H9 (cell line): ENCODE results near the gene ATG13. TPM values are rescaled to one million over a fixed set of nuclear protein-coding genes. Genes with fewer than 3 reads are reported as not detected.

Experiments used
- DNase-seq: peaks from one replicate; pipeline ENCODE4 v3.0.0-alpha.2; 2017
- H2AFZ ChIP-seq: one replicate; pipeline ENCODE4 v1.6.1; 2013; ENCODE audit warnings: mild to moderate bottlenecking, low read length, control low read depth, moderate library complexity
- H2AK5ac ChIP-seq: 2 replicates; pipeline ENCODE4 v1.6.1; 2013; ENCODE audit warnings: low read length, control low read depth, mixed read lengths; ENCODE audit not compliant: insufficient read length
- H2BK120ac ChIP-seq: one replicate; pipeline ENCODE4 v1.6.1; 2013; ENCODE audit warnings: low read depth, mild to moderate bottlenecking, low read length, control low read depth, inconsistent platforms; ENCODE audit not compliant: poor library complexity, severe bottlenecking
- H2BK12ac ChIP-seq: 2 replicates; pipeline ENCODE4 v1.6.1; 2013; ENCODE audit warnings: low read length, control low read depth, mixed read lengths, low read depth; ENCODE audit not compliant: insufficient read length
- H2BK15ac ChIP-seq: 2 replicates; pipeline ENCODE4 v1.6.1; 2013; ENCODE audit warnings: low read depth, low read length, control low read depth
- H2BK20ac ChIP-seq: one replicate; pipeline ENCODE4 v1.6.1; 2013; ENCODE audit warnings: low read depth, mild to moderate bottlenecking, low read length, control low read depth, inconsistent platforms; ENCODE audit not compliant: poor library complexity, severe bottlenecking
- H2BK5ac ChIP-seq: 2 replicates; pipeline ENCODE4 v1.6.1; 2013; ENCODE audit warnings: low read length, control low read depth, mixed read lengths; ENCODE audit not compliant: insufficient read length
- H3K14ac ChIP-seq: 2 replicates; pipeline ENCODE4 v1.6.1; 2013; ENCODE audit warnings: low read length, control low read depth; ENCODE audit not compliant: insufficient read depth
- H3K18ac ChIP-seq: 2 replicates; pipeline ENCODE4 v1.6.1; 2013; ENCODE audit warnings: low read depth, mild to moderate bottlenecking, mixed read lengths, low read length, control low read depth; ENCODE audit not compliant: insufficient read length
- H3K23ac ChIP-seq: 2 replicates; pipeline ENCODE4 v1.6.1; 2013; ENCODE audit warnings: low read length, control low read depth, mixed read lengths, low read depth; ENCODE audit not compliant: insufficient read length
- H3K23me2 ChIP-seq: 2 replicates; pipeline ENCODE4 v1.6.1; 2013; ENCODE audit warnings: low read depth, mild to moderate bottlenecking, mixed read lengths, low read length, control low read depth; ENCODE audit not compliant: insufficient read length, poor library complexity, severe bottlenecking
- H3K27ac ChIP-seq: 2 replicates; pipeline ENCODE4 v1.5.1; 2013; ENCODE audit warnings: low read length, control low read depth, mixed read lengths, low read depth; ENCODE audit not compliant: insufficient read length
- H3K27me3 ChIP-seq: 2 replicates; pipeline ENCODE4 v1.6.1; 2013; ENCODE audit warnings: low read length, control low read depth, inconsistent platforms; ENCODE audit not compliant: insufficient read depth
- H3K4ac ChIP-seq: 2 replicates; pipeline ENCODE4 v1.6.1; 2013; ENCODE audit warnings: low read depth, mild to moderate bottlenecking, control low read depth, inconsistent platforms, low read length, moderate library complexity
- H3K4me1 ChIP-seq: 2 replicates; pipeline ENCODE4 v1.6.1; 2013; ENCODE audit warnings: low read length, control low read depth, inconsistent platforms; ENCODE audit not compliant: insufficient read depth
- H3K4me2 ChIP-seq: 2 replicates; pipeline ENCODE4 v1.6.1; 2013; ENCODE audit warnings: low read length, control low read depth, mixed read lengths; ENCODE audit not compliant: insufficient read length, insufficient read depth
- H3K56ac ChIP-seq: 2 replicates; pipeline ENCODE4 v1.6.1; 2013; ENCODE audit warnings: low read depth, mild to moderate bottlenecking, mixed read lengths, low read length, control low read depth; ENCODE audit not compliant: insufficient read length
- H3K79me1 ChIP-seq: 2 replicates; pipeline ENCODE4 v1.6.1; 2013; ENCODE audit warnings: low read depth, mild to moderate bottlenecking, moderate library complexity, low read length, control low read depth, inconsistent platforms; ENCODE audit not compliant: insufficient read depth, poor library complexity, severe bottlenecking
- H3K79me2 ChIP-seq: 2 replicates; pipeline ENCODE4 v1.6.1; 2013; ENCODE audit warnings: low read length, control low read depth, inconsistent platforms; ENCODE audit not compliant: insufficient read depth
- H3K9ac ChIP-seq: 2 replicates; pipeline ENCODE4 v1.6.1; 2013; ENCODE audit warnings: low read length, control low read depth, mixed read lengths; ENCODE audit not compliant: insufficient read length; ENCODE audit errors: extremely low read depth
- H3K9me3 ChIP-seq: one replicate; pipeline ENCODE4 v1.6.1; 2013; ENCODE audit warnings: low read depth, low read length, inconsistent platforms; ENCODE audit not compliant: control insufficient read depth
- H3T11ph ChIP-seq: one replicate; pipeline ENCODE4 v1.6.1; 2013; ENCODE audit warnings: mild to moderate bottlenecking, low read length, control low read depth, inconsistent platforms
- H4K20me1 ChIP-seq: one replicate; pipeline ENCODE4 v1.6.1; 2013; ENCODE audit not compliant: control insufficient read depth, insufficient read length, insufficient read depth
- H4K5ac ChIP-seq: 2 replicates; pipeline ENCODE4 v1.6.1; 2013; ENCODE audit warnings: low read depth, mild to moderate bottlenecking, mixed read lengths, low read length, control low read depth; ENCODE audit not compliant: insufficient read length
- H4K8ac ChIP-seq: replicated peaks from 2 replicates; pipeline ENCODE4 v1.6.1; 2013; ENCODE audit warnings: low read length, control low read depth, mixed read lengths, low read depth; ENCODE audit not compliant: insufficient read length
- H4K91ac ChIP-seq: 2 replicates; pipeline ENCODE4 v1.6.1; 2013; ENCODE audit warnings: low read depth, mild to moderate bottlenecking, moderate library complexity, mixed read lengths, low read length, control low read depth; ENCODE audit not compliant: insufficient read length
- H3K27ac Mint-ChIP-seq, 3 experiments: 2 replicates in 2 of 3; 3 replicates in 1 of 3; pipeline ENCODE4 v1.8.0; 2020 to 2021; ENCODE audit warnings: mixed read lengths in 3 of 3, mild to moderate bottlenecking in 1 of 3, moderate library complexity in 1 of 3
- H3K27me3 Mint-ChIP-seq: 2 replicates; pipeline ENCODE4 v1.8.0; 2021; ENCODE audit warnings: low read depth, mild to moderate bottlenecking, moderate library complexity, mixed read lengths
- H3K36me3 Mint-ChIP-seq, 3 experiments: 2 replicates in 2 of 3; 3 replicates in 1 of 3; pipeline ENCODE4 v1.8.0; 2020 to 2021; ENCODE audit warnings: low read depth in 3 of 3, mixed read lengths in 3 of 3; ENCODE audit not compliant: insufficient read depth in 1 of 3
- H3K4me1 Mint-ChIP-seq, 2 experiments: 2 replicates each; pipeline ENCODE4 v1.8.0; 2020; ENCODE audit warnings: mixed read lengths in 2 of 2
- H3K4me3 Mint-ChIP-seq, 2 experiments: 2 replicates in 1 of 2; 3 replicates in 1 of 2; pipeline ENCODE4 v1.8.0; 2020 to 2021; ENCODE audit warnings: mild to moderate bottlenecking in 2 of 2, mixed read lengths in 2 of 2, moderate library complexity in 1 of 2
- H3K9me3 Mint-ChIP-seq, 2 experiments: 2 replicates in 1 of 2; 3 replicates in 1 of 2; pipeline ENCODE4 v1.8.0; 2020; ENCODE audit warnings: mild to moderate bottlenecking in 2 of 2, mixed read lengths in 2 of 2, moderate library complexity in 1 of 2
- total RNA-seq: library from RNA; stranded (reverse); gene quantifications from 2 replicates; pipeline ENCODE4 v1.2.1, GENCODE V29; 2021
- TF ChIP-seq, protein P1 (sequence below): fragments of 200-600 bp; sonication (generic); conservative IDR thresholded peaks from 3 replicates; pipeline ENCODE4 v1.8.0; 2021; ENCODE audit warnings: antibody characterized with exemption, mild to moderate bottlenecking

Gene ATG13
- total RNA-seq, 1 experiment from 2014 or later, result 79.1 TPM

DNA sequence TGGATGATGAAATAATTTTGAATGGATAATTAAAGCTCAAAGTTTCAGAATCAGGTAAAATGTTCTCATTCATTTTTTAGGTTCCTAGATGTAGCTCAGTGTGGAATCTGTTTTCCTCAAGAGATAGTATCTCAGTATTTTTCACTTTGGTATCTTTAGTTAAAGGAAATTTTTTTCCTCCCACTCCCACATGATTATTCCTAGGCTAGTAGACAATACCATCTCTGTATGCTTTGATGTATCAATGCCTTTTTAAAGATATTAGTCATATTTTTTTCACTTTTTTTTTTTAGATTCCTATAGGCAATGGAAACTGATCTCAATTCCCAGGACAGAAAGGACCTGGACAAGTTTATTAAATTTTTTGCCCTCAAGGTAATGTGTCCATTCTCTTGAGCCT is 26.6 kb downstream of the ATG13 start:
- Mint-ChIP-seq H3K9me3 (no peaks in the 10 kb centered on the region), H3K27ac (no peak overlapping the region), H3K4me1 (no peaks in the 10 kb centered on the region), H3K27me3 (no peaks in the 10 kb centered on the region), H3K4me3 (no peak overlapping the region), H3K36me3 (peaks cover 12 to 59% (median 46%) of the 10 kb centered on the region in 3 experiments)
- Histone ChIP-seq H3K14ac (no peak overlapping the region), H2BK20ac (no peak overlapping the region), H3K4me1 (no peaks in the 10 kb centered on the region), H3K79me1 (no peaks in the 10 kb centered on the region), H3K27ac (no peak overlapping the region), H3K27me3 (no peaks in the 10 kb centered on the region), H4K8ac (no peak overlapping the region), H4K20me1 (no peaks in the 10 kb centered on the region), H4K91ac (no peak overlapping the region), H3K56ac (no peak overlapping the region), H2BK12ac (no peak overlapping the region), H4K5ac (no peak overlapping the region), H2AK5ac (no peak overlapping the region), H2BK5ac (no peak overlapping the region), H3K4ac (no peak overlapping the region), H3K79me2 (no peaks in the 10 kb centered on the region), H2BK15ac (no peak overlapping the region), H3K23ac (no peak overlapping the region), H3K9me3 (no peaks in the 10 kb centered on the region), H2AFZ (no peak overlapping the region), H3K23me2 (no peaks in the 10 kb centered on the region), H3K18ac (no peak overlapping the region), H3K9ac (no peak overlapping the region), H2BK120ac (no peak overlapping the region), H3K4me2 (no peak overlapping the region), H3T11ph (no peak overlapping the region)
- no peak for DNase-seq
- TF ChIP-seq, protein P1, sequence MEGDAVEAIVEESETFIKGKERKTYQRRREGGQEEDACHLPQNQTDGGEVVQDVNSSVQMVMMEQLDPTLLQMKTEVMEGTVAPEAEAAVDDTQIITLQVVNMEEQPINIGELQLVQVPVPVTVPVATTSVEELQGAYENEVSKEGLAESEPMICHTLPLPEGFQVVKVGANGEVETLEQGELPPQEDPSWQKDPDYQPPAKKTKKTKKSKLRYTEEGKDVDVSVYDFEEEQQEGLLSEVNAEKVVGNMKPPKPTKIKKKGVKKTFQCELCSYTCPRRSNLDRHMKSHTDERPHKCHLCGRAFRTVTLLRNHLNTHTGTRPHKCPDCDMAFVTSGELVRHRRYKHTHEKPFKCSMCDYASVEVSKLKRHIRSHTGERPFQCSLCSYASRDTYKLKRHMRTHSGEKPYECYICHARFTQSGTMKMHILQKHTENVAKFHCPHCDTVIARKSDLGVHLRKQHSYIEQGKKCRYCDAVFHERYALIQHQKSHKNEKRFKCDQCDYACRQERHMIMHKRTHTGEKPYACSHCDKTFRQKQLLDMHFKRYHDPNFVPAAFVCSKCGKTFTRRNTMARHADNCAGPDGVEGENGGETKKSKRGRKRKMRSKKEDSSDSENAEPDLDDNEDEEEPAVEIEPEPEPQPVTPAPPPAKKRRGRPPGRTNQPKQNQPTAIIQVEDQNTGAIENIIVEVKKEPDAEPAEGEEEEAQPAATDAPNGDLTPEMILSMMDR, result no peak
